ENCODE results near the gene FUS. TPM values are rescaled to one million over a fixed set of nuclear protein-coding genes. Genes with fewer than 3 reads are reported as not detected.

FUS gene
- total and polyA plus RNA-seq, 2 of the 13 experiments (the other 11 are each of a cell fraction or from before 2014, with no cell fraction given) = 68.1 to 168 TPM

DNA sequence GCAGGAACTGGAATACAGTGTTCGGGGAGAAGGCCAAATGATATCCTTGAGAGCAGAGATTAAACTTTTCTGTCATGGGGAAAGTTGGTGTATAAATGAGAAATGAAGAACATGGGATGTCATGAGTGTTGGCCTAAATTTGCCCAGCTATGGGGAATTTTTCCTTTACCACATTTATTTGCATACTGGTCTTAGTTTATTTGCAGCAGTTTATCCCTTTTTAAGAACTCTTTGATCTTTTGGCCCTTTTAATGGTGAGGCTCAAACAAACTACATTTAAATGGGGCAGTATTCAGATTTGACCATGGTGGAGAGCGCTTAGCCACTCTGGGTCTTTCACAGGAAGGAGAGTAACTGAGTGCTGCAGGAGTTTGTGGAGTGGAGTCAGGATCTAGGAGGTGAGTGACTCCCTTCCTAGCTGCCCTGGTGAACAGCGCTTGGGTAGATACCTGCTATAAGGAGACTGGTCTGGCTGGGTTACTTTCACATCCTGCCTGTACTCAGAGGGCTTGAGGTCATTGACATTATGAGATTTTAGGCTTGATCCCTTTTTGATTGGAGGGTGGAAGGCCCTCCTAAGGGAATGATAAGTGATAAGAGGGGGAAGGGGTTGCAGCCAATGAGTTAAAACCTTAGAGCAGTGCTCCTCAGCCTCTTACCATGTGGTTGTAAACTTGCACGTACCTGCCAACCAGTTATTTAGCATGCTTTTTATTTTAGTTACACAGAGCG lies 11.9 kb downstream of the FUS start:
- Histone ChIP-seq H3K27ac (ENCODE audit: extremely low read length, insufficient read depth, low read length) (no peak overlapping the region), H4K20me1 (ENCODE audit: insufficient read depth, low read length) (peaks cover 54% of the 10 kb centered on the region), H2AFZ (ENCODE audit: low read length) (no peak overlapping the region), H3K79me2 (ENCODE audit: insufficient read depth, low read length) (peaks cover 2% of the 10 kb centered on the region), H3K9ac (ENCODE audit: insufficient read depth, low read depth, low read length) (no peak overlapping the region), H3K4me1 (ENCODE audit: insufficient read depth, low read length) (0 out of 2 replicates have a peak, but pooled peaks cover 5% of the 10 kb centered on the region), H3K27me3 (ENCODE audit: control insufficient read depth in 1 of 2, insufficient read depth in 2 of 2, low read length in 2 of 2) (no peaks in the 10 kb centered on the region), H3K9me3 (ENCODE audit: low read length) (no peaks in the 10 kb centered on the region), H3K4me2 (ENCODE audit: low read depth, low read length) (no peak overlapping the region), H3K4me3 (replicated peaks in 1 of 3; ENCODE audit: insufficient read depth in 1 of 3, low read depth in 2 of 3, low read length in 3 of 3) (no peak overlapping the region), H3K36me3 (replicated peaks in 1 of 2; ENCODE audit: control insufficient read depth in 1 of 2, insufficient read depth in 2 of 2, low read length in 2 of 2) (peaks cover 49 to 89% of the 10 kb centered on the region in 2 experiments)
- intact Hi-C loops (cut with micrococcal nuclease; ENCODE audit: unreplicated experiment) = no loop called here
- DNase-seq (ENCODE audit: low spot score) (no peak), ATAC-seq (peak; percentile 7), FAIRE-seq (no peak)
- POLR2A ChIA-PET = interaction anchor here (1.2 to 2.6 kb wide), 4 partner anchors 8 to 15 kb away, joined by 3 to 13 read pairs (median 6); partner anchors contain the start of gene FUS
- in situ Hi-C loops (cut with HindIII; ENCODE audit: extremely low pct_ligation_motif_present, low pct_unique_long_range_greater_than_20kb) = no loop called here
- WGBS (ENCODE audit: low lambda C conversion rate) = 96% methylated on average over 5 of the region's 5 CpGs
- no peak for TF ChIP-seq ZNF740 (CRISPR knock-in tag; IDR thresholded peaks at IDR 0.05)
- TF ChIP-seq FOXA1 (IDR thresholded peaks at IDR 0.05) = no peak
- no peak for TF ChIP-seq FOXA1 (CRISPR knock-in tag; IDR thresholded peaks at IDR 0.05)
- TF ChIP-seq RBM22 (optimal IDR thresholded peaks at IDR 0.05; ENCODE audit: low read length) = peak; percentile 94
- peak; percentile 10 to 62; a peak in 3 of 4 replicates for TF ChIP-seq POLR2A (IDR thresholded peaks at IDR 0.05; ENCODE audit: insufficient read depth in 1 of 2, low read depth in 2 of 2, low read length in 2 of 2)
- peak; percentile 29; the same call in 1 of the 2 replicates for TF ChIP-seq POLR2AphosphoS5 (IDR thresholded peaks at IDR 0.05; ENCODE audit: low read depth, low read length)
- TF ChIP-seq ZNF772 (CRISPR knock-in tag; IDR thresholded peaks at IDR 0.05) = no peak
- TF ChIP-seq PAF1 (CRISPR knock-in tag; IDR thresholded peaks at IDR 0.05) = peak; percentile 38
- TF ChIP-seq POLR2AphosphoS2 (IDR thresholded peaks at IDR 0.05; ENCODE audit: low read depth, low read length) = peak; percentile 83
- TF ChIP-seq POLR2G (IDR thresholded peaks at IDR 0.05; ENCODE audit: low read depth, low read length) = peak; percentile 61
- TF ChIP-seq ZNF264 (CRISPR knock-in tag; IDR thresholded peaks at IDR 0.05) = no peak
- TF ChIP-seq TFE3 (CRISPR knock-in tag; IDR thresholded peaks at IDR 0.05) = no peak
- peak; percentile 27; the same call in 1 of the 2 replicates for TF ChIP-seq RBFOX2 (IDR thresholded peaks at IDR 0.05; ENCODE audit: low read depth, low read length)
- no TSS peak for BruUV-seq (replicated peaks)
- CTCF ChIA-PET (ENCODE audit: low intra/inter-chr PET ratio, low total read pairs) = no interaction called here

Measured in HepG2 (cell line).